Glutamatergic neuron (in vitro differentiated cells): Measurements from ENCODE around the gene THADA. TPM values are rescaled to one million over a fixed set of nuclear protein-coding genes. Genes with fewer than 3 reads are reported as not detected.

Experiments used
- DNase-seq: peaks from one replicate; pipeline ENCODE4 v3.0.0; 2022
- H3K27ac Mint-ChIP-seq: one replicate; pipeline ENCODE4 v1.8.0; 2020; ENCODE audit warnings: mild to moderate bottlenecking, mixed read lengths, inconsistent platforms; ENCODE audit not compliant: unreplicated experiment
- H3K27me3 Mint-ChIP-seq: one replicate; pipeline ENCODE4 v1.8.0; 2020; ENCODE audit warnings: mild to moderate bottlenecking, moderate library complexity, mixed read lengths, inconsistent platforms; ENCODE audit not compliant: unreplicated experiment
- H3K36me3 Mint-ChIP-seq: one replicate; pipeline ENCODE4 v1.8.0; 2020; ENCODE audit warnings: mild to moderate bottlenecking, mixed read lengths, inconsistent platforms; ENCODE audit not compliant: unreplicated experiment
- H3K4me1 Mint-ChIP-seq: one replicate; pipeline ENCODE4 v1.8.0; 2020; ENCODE audit warnings: mild to moderate bottlenecking, low read depth, mixed read lengths, inconsistent platforms; ENCODE audit not compliant: unreplicated experiment
- H3K4me3 Mint-ChIP-seq: one replicate; pipeline ENCODE4 v1.8.0; 2020; ENCODE audit warnings: mild to moderate bottlenecking, mixed read lengths, inconsistent platforms; ENCODE audit not compliant: unreplicated experiment
- H3K9me3 Mint-ChIP-seq: one replicate; pipeline ENCODE4 v1.8.0; 2020; ENCODE audit warnings: mild to moderate bottlenecking, moderate library complexity, mixed read lengths, inconsistent platforms; ENCODE audit not compliant: unreplicated experiment
- CTCF ChIP-seq: fragments of 200-600 bp; sonication (generic); IDR thresholded peaks from one replicate; pipeline ENCODE4 v1.5.0; 2021; ENCODE audit not compliant: partially characterized antibody, unreplicated experiment
- total RNA-seq: library from RNA; stranded (reverse); fragmentation: NEBNext Ultra II Directional; extraction: Animal tissue kit (Norgen Biotek cat#: 25700); gene quantifications from one replicate; pipeline ENCODE4 v1.2.1, GENCODE V29; 2021; ENCODE audit not compliant: unreplicated experiment

The THADA gene
- total RNA-seq, 1 donor from 2014 or later = 15.0 TPM

- Mint-ChIP-seq H3K4me3 (no peak overlapping the region), H3K36me3 (no peaks in the 10 kb centered on the region), H3K27me3 (peaks cover 3% of the 10 kb centered on the region), H3K9me3 (peaks cover 4% of the 10 kb centered on the region), H3K4me1 (no peaks in the 10 kb centered on the region), H3K27ac (no peak overlapping the region)
- TF ChIP-seq CTCF = no peak
- DNase-seq = no peak
These were observed 396.0 kb downstream of the THADA start for GRCh38 chr2:43199492-43200488.

- H3K4me1 Mint-ChIP-seq = no peaks in the 10 kb centered on the region
- no peaks in the 10 kb centered on the region for H3K36me3 Mint-ChIP-seq
- DNase-seq = no peak
- no peak overlapping the region for H3K27ac Mint-ChIP-seq
- H3K27me3 Mint-ChIP-seq = peaks cover 3% of the 10 kb centered on the region
- H3K9me3 Mint-ChIP-seq = peaks cover 6% of the 10 kb centered on the region
- no peak for TF ChIP-seq CTCF
- no peak overlapping the region for H3K4me3 Mint-ChIP-seq
These were observed 397.6 kb downstream of the THADA start for GRCh38 chr2:43198263-43198662.

- Mint-ChIP-seq H3K27ac (no peak overlapping the region), H3K4me1 (no peaks in the 10 kb centered on the region), H3K9me3 (peaks cover 6% of the 10 kb centered on the region), H3K36me3 (no peaks in the 10 kb centered on the region), H3K4me3 (no peak overlapping the region), H3K27me3 (peaks cover 3% of the 10 kb centered on the region)
- TF ChIP-seq CTCF = no peak
- no peak for DNase-seq
These were observed 398.3 kb downstream of the THADA start for GRCh38 chr2:43197588-43197896.

GRCh38 chr2:43196768-43197587, 398.9 kb downstream of the THADA start:
- H3K27me3 Mint-ChIP-seq = peaks cover 3% of the 10 kb centered on the region
- peaks cover 4% of the 10 kb centered on the region for H3K9me3 Mint-ChIP-seq
- no peak overlapping the region for H3K4me3 Mint-ChIP-seq
- no peak for DNase-seq
- no peak for TF ChIP-seq CTCF
- no peaks in the 10 kb centered on the region for H3K4me1 Mint-ChIP-seq
- H3K27ac Mint-ChIP-seq = no peak overlapping the region
- no peaks in the 10 kb centered on the region for H3K36me3 Mint-ChIP-seq
